GDM1 (cell line): Measurements from ENCODE around the gene XPOT.

Experiments used
- DNase-seq: peaks from one replicate; lab custom pipeline; 2025; lab: John Stamatoyannopoulos, UW

XPOT gene

DNA sequence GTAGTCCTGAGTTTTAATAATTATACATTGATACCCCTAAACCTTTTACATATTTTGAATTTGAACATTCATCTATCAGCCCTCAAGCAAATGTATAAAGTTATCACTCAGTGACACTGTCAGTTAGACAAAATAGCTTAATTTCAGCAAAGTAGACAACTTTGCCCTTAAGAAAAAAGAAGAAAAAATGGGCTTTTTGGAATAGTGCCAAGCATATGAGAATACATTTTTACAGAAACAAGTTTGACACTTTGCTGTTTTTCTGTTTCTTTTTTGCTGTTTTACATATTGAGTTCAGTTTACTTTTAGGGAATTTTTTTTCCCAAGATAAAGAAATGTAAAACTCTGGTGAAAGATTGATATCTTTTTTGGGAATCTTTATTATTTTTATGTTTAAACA is 62.0 kb downstream of the XPOT start:
- no peak for DNase-seq

DNA sequence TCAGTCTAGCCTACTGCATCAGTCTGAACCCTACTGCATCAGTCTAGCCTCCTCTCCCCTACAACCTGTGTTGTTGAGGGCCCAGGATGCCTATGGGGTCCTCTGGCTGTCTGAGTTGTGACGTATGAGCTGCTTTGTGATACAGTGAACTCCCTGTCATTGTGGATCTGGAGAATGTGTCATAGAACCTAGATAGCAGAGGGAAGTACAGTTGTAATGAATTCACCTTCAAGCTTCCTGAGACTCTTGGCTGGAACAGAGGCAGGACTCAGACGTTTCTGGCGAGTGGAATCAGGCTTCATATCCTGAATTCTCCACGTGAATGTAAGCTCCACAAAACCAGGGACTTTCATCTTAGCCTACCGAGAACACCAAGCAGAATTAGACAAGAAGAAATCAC is 64.8 kb downstream of the XPOT start:
- no peak for DNase-seq

DNA sequence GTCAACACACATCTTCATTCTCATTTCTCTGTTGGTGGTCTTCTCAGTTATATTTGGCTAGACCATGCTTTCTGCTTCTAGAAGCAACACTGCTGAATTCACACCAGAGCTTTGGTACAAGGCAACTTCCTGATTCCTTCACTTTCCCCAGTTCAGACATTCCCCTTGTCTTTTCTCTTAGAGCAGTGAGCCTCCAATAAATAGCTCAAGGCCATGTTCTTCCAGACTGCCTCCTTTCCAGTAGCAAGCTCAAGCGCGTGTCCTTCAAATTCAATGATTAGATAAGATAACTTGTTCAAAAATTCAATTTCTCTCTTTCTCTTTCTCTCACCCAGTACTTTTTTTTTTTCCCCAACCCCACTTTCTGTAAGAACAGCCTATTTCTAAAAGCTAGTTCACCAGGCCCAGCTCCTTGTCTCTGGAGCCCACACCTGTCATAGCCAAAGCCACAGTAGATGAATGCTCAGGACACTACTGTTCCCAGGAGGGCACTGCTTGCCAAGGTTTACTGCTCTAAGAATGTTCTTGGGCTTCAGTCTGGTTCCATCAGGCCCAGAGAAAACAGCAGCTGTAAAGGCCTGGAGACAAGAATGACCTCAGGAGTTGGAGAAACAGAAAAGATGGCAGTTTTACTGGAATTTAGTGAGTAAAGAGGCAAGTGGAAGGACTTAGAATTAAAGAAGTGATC is 65.4 kb downstream of the XPOT start:
- no peak for DNase-seq

DNA sequence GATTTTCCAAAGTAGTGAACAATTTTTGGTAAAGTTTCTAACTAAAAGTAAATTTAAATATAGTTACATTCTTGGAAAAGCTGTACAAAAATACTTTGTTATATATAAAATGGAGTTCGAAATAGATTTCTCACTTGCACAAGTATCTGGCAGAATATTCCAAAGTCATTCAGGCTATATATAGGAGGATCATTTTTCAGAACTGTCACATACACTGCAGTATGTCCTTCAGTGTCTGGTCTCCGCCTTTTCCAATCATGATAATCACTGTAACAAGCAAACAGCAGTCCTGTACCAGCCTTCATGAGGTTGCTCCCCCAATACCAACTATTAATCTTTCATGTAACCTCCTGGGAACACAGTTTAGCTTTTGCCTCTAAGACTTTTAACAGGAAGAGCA is 66.3 kb downstream of the XPOT start:
- DNase-seq: no peak

DNA sequence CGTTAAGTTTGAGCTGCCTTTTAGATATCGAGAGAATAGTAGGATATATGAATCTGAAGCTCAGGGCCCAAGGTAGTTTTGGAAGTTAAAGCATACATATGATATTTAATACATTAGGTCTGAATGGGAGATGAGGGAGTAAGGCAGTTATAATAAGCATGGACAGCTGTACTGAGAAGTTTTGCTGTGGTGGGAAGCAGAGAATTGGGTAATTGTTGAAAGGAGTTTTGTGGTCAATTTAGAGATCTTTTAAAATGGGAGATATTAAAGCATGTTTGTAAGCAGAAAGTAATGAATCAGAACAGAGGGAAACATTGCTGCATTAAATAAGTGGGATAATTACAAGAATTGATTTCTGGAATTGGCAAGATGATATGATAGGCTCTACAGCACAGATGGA is 69.0 kb downstream of the XPOT start:
- no peak for DNase-seq

DNA sequence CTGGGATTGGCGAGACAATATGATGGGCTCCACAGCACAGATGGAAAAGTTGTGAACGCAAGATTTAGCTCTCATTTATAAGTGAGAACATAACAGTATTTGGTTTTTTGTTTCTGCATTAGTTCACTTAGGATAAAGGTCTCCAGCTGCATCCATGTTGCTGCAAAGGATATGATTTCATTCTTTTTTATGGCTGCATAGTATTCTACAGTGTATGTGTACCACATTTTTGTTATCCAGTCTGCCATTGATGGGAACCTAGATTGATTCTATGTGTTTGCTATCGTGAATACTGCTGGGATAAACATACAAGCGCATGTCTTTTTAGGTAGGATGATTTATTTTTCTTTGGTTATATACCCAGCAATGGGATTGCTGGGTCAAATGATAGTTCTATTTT is 71.3 kb downstream of the XPOT start:
- no peak for DNase-seq

DNA sequence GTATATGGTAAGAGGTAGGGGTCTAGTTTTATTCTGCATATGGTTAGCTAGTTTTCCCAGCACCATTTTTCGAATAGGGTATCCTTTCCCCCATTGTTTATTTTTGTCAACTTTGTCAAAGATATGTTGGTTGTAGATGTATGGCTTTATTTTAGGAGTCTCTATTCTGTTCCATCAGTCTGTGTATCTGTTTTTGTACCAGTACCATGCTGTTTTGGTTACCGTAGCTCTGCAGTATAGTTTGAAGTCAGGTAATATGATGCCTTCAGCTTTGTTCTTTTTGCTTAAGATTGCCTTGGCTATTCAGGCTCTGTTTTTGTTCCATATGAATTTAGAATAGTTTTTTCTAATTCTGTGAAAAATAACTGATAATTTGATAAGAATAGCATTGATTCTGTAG is 72.7 kb downstream of the XPOT start:
- no peak for DNase-seq

DNA sequence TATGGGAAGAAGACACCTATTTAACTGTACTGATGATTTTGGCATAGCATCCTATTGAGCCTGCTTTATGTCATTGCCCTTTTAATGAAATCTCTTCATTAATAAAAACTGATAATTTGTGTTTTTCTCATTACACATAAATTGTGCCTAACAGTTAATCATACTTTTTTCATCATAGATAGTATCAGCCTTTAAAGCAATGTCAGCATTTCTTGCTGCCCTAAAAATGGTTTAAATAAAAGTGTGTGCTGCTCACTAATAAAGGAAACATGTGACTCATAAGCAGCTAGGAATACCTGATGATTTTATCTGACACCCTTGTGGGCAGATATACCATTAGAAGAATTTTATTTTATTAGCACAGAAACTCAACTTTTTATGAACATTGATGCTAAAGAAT is 74.5 kb downstream of the XPOT start:
- no peak for DNase-seq

DNA sequence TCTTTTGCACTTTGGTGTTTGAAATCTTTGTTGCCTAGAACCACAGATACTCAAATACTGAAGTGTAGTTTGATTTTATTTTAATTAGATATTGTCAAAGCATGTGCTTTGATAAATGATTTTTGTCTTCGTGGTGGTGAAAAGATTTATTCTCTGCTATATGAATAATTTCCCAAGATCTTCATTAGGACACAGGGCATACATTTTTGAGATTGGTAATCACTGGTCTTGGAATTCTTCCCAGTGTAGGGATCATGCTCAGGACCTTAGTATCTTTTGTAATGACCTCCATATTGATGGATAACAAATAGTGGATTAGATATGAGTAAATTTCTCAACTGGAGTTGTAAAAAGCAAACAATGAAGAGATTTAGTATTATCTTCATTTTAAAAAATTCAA is 76.0 kb downstream of the XPOT start:
- no peak for DNase-seq

DNA sequence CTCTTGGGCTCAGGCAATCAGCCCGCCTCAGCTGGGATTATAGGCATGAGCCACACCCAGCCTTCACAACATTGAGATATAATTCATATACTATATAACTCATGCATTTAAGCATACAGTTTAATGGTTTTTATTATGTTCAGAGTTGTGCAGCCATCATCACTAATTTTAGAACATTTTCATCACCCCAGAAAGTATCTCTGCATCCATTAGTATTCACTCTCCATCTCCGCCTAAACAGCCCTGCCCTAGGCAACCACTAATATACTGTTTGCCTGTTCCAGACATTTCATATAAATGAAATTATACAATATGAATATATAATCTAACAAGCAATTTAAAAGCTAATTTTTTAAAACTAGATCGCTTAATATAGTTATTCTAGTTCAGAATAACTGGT is 82.5 kb downstream of the XPOT start:
- DNase-seq: no peak

DNA sequence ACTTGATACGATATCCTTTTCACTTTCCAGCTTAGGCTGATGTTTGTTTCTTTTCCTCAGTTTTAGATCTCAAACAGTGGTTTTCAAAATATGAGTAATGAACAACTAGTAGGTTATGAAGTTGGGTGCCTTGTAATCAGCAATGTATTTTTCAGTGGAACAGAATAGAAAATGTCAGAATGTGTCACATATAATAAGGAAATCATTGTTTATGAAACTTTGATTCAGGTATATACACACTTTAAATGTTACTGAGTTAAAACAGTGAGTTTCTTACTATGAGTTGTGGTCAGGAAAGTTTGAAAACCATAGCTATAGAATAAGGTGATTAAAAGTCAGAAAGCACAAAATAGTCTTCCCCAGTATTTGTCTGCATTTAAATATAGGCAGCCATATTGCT is 87.5 kb downstream of the XPOT start:
- DNase-seq: no peak

DNA sequence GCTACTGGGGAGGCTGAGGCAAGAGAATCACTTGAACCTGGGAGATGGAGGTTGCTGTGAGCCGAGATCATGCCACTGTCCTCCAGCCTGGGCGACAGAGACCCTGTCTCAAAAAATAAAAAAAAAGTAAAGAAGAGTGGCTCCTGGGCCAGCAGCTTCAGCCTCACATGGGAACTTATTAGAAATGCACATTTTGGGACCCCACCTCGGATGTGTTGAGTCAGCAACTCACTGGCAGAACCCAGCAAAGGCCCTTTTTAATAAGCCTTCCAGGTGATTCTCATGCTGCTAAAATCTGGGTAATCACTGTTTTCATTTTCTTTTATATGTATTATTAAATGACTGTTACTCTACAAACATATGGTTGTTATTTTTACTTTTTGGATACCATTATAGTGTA is 89.3 kb downstream of the XPOT start:
- no peak for DNase-seq

DNA sequence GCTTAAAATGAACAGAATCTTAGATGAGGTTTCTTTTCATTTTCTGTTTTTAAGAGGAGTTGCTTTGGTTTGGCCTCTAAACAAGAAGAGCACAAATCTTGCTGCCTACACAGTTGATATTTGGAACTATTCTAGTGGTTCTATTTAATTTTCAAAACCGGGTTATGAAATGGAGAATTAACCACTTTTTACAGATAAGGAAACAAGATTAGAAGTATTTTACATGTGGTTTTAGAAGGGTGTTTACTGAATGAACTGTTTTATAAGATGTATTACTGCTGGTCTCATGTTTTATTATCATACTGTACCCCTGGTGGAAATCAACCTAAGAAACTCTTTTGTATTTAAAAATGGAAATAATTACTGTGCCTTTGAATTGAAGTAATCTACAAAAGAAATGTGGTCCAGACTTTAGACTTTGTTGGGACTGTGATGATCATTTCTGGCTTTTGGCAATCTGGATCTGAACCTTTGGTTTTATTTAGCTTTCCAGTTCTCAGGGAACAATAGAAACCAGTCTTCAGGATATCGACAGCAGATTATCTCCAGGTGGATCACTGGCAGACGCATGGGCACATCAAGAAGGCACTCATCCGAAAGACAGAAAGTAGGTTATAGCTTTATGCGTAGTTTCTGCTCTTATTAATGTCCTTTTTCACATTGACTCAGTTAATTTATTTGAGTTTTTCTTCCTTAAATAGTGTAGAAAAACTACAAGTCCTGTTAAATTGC is 91.0 kb downstream of the XPOT start:
- DNase-seq: no peak

DNA sequence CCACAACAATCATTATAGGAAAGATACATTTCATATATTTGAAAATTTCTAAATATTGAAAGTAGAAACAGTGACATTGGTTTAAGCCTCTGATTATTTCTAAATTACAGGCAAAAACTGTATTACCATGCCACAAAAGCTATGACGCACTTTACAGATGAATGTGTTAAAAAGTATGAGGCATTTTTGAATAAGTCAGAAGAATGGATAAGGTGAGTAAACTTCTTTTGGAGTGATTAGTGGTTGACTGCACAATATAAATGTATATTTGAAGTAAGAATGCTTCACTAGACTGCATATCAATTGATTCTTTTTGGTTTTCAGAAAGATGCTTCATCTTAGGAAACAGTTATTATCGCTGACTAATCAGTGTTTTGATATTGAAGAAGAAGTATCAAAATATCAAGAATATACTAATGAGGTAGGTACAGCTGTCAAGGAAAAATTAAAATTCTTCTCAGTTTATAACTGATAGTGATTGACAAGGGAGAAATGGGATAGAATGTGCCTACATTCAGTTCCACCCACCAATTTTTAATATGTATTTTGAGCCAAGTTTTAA is 92.7 kb downstream of the XPOT start:
- no peak for DNase-seq

DNA sequence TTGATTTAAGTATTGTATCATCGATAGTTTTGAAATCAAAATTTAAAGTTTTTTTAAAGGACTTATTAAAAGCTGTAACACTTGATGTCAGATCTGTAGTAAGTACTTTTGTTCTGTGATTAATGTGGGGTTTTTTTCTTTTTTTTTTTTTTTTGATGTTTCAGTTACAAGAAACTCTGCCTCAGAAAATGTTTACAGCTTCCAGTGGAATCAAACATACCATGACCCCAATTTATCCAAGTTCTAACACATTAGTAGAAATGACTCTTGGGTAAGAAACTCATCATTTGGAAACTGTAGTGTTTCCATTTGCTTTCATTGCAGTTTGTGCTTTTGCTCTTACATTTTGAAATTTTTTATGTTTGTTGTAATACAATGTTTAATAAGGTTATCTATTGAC is 93.3 kb downstream of the XPOT start:
- no peak for DNase-seq

DNA sequence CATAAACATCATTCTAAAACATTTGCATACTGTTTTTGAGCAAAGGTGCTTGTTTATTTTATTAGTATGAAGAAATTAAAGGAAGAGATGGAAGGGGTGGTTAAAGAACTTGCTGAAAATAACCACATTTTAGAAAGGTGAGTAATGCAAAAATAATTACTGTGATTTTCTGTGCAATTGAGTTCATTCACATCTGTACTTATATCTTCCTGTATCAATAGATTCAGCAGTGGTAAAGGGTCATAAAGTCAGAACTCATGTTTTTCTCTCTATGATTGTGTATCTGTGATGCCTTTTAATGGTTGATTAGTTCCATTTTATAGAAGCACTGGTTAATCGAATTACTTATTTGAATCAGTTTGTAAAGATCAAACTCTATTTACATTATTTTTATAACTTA is 93.7 kb downstream of the XPOT start:
- DNase-seq: no peak

DNA sequence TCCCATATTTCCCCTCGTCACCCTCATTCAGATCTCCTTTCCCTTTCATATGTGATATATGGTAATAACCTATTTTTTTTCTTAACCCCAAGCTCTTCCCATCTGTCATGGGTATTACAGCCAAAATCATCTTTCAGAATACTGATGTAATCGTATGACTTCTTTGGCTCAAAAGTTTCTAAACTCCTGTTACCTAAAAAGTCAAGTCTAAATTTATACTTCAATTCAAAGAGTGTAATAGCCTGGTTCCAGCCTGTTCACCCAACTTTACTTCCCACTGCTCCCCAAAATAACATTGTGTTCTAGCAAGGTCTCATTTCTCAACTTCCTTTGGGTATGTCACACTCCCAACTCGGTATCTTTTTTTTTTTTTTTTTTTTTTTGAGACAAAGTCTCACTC is 96.2 kb downstream of the XPOT start:
- DNase-seq: no peak
